HG02870 (cell line): Measurements from ENCODE around the gene ATP11A.

Experiments used
- ATAC-seq: cut with Tn5 transposase; IDR thresholded peaks from one replicate; pipeline ENCODE4 v1.9.1; 2021; ENCODE audit warnings: mild to moderate bottlenecking, moderate library complexity; ENCODE audit not compliant: unreplicated experiment

Gene ATP11A

DNA sequence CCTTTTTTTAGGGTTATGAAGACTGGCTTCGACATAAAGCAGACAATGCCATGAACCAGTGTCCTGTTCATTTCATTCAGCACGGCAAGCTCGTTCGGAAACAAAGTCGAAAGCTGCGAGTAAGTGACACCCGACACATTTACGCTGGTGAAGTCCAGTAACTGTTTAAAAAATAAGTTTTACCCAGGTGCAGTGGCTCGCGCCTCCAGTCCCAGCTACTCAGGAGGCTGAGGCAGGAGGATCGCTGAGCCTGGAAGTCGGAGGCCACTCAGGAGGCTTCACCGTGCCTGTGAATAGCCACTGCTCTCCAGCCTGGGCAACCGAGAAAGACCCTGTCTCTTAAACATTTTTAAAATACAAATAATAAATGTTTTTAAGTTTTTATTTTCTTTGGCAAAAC, 120.8 kb downstream of the ATP11A start:
- no peak for ATAC-seq

DNA sequence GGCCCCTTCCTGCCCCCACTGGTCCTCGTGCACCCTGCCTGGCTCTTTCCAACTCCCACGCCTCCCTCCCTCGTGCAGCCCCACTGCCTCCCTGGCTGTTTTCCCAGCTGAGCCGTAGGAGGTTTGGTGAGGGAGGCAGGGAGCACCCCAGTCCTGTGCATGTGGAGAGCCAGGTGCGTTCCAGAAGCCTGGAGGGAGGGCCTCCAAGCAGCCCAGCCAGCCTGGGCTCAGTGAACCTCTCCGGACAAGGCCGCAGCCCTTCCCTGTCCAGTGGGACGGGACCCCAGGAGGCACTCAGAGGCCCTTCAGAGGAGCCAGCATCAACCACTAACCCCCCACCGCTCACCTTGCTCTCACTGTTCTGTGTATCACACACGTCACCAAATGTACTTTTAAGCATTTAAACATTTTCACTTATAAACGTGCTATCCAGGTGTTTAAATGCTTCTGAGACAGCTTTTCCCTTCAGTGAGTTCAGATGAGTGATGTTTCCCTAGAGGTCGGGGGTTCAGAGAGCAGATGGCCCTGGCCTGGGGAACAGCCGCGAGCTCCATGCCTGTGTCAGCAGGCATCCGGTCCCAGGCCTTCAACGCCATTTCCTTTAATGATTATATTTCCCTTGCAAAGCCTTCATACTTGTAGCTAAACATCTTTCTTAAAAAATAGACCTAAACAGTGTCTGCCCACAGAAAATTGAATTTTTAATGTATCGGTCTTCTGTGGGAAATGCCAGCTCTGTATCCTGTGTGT, 122.6 kb downstream of the ATP11A start:
- ATAC-seq, result no peak

DNA sequence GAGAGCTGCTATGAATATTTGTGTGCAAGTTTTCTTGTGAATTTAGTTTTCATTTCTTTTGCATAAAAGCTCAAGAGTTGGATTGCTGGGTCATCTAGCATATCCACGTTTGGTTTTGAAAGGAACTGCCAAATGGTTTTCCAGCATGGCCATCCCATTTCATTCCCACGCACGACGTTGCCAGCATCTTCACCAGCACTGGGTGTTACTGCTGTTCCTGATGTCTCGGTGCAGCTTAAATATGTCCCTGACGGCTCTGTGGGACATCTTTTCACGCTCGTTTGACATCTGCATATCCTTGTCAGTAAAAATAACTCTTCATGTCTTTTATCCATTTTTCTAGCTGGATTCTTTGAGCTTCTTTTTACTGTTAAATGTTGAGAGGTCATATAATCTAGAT, 123.7 kb downstream of the ATP11A start:
- no peak for ATAC-seq

DNA sequence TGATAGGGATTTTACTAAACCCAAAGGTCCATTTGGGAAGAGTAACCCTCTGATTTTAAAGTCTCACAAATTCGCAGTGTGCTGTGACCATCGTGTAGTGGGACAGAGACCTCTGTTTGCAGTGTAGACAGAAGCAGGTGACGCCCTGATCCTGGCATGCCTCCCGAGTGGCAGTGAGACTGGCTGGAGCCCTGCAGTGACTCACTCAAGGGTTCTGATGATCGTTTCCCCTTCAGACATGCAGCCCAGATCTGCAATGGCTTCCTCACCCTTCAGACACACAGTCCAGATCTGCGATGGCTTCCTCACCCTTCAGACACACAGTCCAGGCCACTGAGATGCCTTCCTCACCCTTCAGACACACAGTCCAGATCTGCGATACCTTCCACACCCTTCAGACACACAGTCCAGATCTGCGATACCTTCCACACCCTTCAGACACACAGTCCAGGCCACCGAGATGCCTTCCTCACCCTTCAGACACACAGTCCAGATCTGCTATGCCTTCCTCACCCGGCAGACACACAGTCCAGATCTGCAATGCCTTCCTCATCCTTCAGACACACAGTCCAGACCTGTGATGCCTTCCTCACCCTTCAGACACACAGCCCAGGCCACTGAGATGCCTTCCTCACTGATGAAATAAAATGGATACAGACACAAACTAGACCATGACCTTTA, 125.2 kb downstream of the ATP11A start:
- ATAC-seq, result no peak

DNA sequence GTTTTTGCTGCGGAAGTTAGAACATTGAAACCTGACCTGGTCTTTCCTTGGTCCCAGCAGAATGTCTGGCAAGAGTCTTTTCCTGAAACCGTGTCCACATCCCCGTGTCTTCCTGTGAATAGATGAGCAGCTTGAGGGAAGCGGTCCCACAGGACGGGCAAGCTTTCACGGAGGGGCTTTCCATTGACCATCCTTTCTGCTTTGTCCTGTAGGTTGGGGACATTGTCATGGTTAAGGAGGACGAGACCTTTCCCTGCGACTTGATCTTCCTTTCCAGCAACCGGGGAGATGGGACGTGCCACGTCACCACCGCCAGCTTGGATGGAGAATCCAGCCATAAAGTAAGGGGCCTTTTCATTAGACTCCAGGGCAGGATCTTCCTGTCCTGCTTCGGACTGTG, 126.0 kb downstream of the ATP11A start:
- no peak for ATAC-seq

DNA sequence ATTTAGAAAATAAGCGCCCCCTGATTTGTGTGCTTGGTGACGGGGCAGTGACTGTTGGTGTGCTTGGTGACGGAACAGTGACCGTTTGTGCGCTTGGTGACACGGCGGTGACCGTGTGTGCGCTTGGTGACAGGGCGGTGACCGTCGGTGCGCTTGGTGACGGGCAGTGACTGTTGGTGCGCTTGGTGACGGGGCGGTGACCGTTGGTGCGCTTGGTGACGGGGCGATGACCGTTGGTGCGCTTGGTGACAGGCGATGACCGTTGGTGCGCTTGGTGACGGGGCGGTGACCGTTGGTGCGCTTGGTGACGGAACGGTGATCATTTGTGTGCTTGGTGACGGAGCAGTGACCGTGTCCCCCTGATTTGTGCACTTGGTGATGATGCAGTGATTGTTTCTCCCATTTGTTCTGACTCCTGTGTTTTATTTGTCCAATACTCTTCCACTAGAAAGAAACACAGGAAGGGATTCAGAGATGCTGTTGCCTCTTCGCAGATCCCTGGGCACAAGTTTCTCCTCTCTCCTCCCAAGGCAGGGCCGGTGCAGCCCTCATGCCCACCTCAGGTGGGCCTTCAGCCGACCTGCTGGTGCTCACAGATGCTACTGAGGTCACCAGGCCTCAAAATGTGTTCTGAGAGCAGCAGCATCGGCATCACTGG, 128.3 kb downstream of the ATP11A start:
- ATAC-seq, result no peak

DNA sequence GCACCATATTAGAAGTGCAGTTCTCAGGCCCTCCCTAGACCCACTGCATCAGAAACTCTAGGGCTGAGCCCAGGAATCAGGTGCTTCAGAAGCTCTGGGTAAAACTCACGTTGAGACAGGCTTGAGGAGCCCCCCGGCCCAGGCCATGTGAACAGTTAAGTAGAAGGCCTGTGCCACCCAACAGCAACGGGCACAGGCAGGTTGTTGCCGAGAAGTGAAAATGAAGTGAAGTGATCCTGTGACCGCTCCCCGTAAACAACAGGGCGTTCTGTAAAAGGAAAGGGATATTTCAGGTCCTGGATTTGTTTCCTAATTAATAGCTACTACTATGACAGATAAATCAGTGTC, 128.8 kb downstream of the ATP11A start:
- ATAC-seq, result no peak

DNA sequence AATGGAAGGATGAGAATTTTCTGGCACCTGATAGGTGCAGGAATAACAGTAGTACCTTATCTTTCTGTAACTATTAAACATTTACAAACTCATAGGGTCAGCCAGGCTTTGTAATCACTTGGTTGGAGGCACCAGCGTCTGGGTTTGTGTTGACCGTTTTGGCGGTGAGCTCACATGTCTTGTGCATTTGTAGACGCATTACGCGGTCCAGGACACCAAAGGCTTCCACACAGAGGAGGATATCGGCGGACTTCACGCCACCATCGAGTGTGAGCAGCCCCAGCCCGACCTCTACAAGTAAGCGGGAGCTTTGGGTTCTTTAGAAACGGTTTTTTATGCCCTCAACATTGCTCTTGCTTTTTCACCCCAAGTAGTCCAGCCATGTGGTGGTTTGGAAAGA, 129.3 kb downstream of the ATP11A start:
- ATAC-seq, result no peak

DNA sequence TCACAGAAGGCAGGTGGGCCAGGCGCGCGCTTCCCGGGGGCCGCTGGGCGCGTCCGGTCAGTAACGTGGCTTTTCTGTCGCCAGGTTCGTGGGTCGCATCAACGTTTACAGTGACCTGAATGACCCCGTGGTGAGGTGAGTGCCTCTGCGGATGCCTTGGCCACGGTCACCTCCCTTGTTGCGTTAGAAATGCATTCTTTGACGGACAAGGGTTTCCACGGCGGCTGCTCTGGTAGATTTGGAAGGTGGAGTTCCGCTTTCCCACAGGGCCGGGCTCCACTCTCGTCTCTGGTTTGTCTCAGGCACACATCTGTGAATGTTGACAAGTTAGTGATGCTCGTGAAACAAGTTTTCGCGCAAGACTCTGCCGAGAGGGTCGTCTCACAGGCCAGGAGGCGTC, 130.0 kb downstream of the ATP11A start:
- no peak for ATAC-seq

DNA sequence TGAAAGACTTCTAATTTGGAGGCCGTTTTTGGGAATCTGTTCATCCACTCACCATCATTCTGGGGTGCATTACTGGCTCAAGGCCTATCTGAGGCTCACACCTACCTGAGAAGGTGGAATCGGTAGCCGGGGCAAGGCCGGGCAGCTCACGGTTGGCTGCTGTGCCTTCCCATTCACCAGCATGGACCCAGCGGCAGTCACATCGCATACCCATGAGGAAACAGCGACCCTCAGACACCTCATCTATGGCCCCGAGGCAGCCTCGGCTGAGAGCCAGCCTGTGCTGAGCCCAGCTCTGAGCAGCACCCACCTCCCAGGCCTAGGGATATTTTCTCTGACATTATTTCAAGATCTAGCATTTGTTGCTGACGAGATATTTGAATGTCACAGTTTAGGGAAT, 130.5 kb downstream of the ATP11A start:
- ATAC-seq, result no peak

DNA sequence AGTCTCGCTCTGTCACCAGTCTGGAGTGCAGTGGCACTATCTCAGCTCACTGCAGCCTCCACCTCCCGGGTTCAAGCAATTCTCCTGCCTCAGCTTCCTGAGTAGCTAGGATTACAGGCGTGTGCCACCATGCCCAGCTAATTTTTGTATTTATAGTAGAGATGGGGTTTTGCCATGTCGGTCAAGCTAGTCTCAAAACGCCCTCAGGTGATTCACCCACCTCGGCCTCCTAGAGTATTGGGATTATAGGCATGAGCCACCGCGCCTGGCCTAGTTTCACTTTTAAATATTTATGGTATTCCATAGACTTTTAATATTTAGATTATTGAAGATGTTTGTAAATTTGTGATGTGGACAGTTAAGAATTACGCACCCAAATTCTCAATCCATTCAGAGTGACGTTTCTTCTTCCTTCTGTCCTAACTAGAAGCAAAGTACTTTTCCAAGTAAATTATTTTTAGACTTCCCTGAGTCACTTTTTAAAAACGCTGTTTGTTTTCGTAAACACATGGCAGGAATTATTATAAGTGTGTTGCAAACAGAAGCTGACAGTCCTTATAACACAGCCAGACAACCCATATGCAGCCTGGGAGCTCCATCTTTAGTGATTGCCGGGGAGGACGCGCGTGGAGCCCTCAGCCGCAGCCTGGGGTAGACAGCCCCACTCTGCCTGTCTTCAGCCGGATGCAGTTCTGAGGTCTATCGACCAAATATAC, 131.7 kb downstream of the ATP11A start:
- ATAC-seq, result no peak

DNA sequence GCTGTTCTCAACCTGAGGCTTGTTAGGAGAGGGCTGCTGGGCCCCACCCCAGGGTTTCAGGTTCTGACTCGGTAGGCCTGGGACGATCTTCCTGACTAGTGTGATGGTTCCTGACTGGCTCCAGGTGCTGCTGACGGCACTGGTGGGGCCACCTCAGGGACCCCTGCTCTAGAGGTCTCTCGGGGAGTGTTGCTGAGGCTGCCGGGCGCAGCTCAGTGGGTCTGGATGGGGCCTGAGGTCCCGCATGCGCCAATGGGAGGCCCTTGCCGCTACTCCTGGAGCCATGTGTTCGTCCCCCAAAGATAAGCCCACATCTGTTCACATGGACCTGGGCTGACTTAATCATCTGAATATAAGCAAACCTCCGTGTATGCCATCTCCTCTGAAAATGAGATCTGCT, 133.0 kb downstream of the ATP11A start:
- ATAC-seq, result no peak

DNA sequence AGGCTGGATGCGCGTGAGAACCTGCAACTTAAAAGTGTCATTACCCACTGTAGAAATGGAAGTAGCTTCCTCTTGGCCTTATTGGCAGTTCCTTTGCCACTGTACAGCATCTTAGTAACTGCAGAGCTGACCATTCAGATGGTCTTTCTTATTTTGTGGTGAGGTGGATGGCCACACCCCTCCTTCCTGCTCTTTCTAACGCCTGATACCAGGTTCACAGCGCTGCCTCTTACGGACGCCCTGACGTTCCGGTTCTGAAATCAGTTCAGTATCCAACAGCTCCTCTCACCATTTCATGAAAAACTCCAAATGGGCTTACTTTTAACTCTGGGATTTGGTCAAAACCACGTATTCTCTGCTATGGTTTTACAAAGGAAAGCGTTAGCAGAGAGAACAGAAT, 134.6 kb downstream of the ATP11A start:
- no peak for ATAC-seq

DNA sequence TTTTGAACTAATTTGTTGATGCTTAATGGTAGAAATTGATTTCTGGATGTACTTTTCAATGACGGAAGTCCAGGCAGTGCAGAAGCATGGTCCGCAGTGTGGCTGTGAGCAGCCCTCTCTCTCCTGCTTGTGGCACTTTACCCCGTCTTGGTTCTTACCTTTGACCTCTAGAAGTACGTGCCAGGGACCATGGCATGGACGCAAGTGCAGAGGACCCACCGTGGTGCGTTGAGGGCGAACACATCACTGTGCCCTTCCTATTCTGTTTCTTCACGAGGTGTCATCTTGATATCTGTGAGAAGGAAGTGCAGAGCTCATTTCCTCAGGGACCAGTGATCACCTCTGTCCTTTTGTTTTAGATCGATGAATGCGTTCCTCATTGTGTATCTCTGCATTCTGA, 135.2 kb downstream of the ATP11A start:
- ATAC-seq, result no peak

DNA sequence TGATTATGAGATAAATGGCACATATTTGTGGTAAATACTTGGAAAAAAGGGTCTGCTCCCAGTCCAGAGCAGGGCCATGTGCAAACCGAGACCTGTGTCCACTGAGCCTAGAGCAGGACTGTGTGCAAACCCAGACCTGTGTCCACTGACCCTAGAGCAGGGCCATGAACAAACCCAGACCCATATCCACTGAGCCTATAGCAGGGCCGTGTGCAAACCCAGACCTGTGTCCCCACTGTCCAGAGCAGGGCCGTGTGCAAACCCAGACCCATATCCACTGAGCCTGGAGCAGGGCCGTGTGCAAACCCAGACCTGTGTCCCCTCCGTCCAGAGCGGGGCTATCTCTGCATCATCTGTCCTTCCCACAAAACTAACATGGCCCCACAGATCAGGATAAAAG, 136.0 kb downstream of the ATP11A start:
- ATAC-seq, result no peak

DNA sequence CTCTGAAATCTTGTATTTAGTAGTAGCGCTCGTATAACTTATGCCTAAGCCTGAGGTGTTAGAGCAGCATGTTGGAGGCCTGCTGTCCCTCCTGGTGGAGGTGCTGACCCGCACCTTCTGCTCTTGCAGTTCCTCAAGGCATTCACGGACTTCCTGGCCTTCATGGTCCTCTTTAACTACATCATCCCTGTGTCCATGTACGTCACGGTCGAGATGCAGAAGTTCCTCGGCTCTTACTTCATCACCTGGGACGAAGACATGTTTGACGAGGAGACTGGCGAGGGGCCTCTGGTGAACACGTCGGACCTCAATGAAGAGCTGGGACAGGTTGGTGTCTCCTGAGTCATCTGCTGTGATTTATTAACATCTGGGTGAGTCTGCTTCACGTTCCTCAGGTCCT, 136.7 kb downstream of the ATP11A start:
- ATAC-seq, result no peak

DNA sequence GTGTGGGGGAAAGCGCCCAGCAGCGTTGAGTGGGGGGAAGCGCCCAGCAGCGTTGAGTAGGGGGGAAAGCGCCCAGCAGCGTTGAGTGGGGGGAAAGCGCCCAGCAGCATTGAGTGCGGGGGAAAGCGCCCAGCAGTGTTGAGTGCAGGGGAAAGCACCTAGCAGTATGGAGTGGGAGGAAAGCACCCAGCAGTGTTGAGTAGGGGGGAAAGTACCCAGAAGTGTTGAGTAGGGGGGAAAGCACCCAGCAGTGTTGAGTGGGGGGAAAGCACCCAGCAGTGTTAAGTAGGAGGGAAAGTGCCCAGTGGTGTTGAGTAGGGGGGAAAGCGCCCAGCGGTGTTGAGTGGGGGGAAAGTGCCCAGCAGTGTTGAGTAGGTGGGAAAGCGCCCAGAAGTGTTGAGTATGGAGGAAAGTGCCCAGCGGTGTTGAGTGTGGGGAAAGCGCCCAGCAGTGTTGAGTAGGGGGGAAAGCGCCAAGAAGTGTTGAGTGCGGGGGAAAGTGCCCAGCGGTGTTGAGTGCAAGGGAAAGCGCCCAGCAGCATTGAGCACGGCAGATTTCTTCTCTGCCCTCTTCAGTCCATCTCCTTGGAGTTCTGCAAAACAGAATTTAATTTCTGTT, 138.4 kb downstream of the ATP11A start:
- no peak for ATAC-seq

DNA sequence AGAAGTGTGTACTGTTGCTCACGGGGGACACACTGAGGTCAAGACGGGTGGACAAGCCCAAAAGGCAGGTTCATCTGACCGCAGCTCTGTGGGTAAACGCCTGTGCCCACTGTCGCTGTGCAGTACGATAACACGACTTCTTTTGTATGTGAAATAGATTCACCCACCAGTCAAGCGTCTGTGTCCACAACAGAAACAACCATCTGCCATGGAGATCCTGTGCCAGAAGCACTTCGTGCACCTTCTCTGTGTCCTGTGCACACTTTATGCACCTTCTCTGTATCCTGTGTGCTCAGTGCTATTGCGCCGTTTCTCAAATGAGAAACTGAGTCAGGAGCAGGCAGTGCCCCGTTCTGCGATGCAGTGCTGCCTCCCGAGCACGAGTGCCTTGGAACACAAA, 138.9 kb downstream of the ATP11A start:
- no peak for ATAC-seq

DNA sequence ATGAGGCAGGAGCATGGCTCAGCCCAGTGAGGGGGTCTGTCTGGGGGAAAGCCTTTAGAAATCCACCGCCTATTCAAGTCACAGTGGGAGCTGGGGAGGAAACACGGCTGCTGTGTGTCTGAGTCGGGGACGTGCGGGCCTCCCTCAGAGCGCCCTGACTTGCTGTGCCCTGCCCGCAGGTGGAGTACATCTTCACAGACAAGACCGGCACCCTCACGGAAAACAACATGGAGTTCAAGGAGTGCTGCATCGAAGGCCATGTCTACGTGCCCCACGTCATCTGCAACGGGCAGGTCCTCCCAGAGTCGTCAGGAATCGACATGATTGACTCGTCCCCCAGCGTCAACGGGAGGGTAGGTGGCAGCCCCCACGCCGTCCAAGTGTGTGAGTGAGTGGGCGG, 141.4 kb downstream of the ATP11A start:
- no peak for ATAC-seq

DNA sequence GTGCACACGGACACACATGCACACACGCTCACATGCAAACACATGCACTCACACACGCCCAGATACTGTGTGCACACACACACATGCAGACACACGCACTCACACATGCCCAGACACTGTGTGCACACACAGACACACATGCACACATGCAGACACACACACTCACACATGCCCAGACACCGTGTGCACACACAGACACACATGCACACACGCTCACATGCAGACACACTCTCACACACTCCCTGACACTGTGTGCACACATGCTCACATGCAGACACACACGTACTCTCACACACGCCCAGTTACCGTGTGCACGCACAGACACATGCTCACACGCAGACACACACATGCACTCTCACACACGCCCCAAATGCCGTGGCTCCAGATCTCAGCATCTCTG, 142.0 kb downstream of the ATP11A start:
- ATAC-seq, result no peak

DNA sequence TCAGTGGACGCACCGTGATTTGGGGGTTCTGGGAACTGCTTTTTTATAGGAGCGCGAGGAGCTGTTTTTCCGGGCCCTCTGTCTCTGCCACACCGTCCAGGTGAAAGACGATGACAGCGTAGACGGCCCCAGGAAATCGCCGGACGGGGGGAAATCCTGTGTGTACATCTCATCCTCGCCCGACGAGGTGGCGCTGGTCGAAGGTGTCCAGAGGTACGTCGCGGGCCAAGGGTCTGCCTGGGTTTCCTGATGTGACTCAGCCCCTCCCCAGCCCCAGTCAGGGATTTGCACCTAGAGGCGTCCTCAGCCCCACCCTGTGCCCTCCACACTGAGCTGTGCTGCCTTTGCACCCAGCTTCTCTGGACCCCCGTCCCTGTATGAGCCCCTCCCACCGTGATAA, 143.0 kb downstream of the ATP11A start:
- no peak for ATAC-seq
